ENCODE results near the gene ZFYVE28.

DNA sequence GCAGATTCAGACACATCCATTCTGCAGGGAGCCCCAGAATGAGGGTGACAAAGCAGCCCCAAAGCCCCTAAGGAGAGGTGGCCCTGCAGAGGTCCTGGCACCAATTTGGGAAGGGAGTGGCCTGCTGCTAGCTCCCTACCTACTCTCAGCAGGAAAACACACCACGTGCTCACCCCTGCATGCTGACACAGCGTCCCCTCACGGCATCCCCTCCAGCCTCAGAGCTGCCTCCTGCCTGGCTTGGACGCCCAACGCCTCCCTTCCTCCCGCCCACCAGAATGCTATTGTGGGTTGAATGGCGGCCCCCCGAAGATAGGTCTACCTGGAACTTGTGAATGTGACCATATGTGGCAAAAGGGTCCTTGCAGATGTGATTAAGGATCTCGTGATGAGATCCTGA lies 28.8 kb downstream of the ZFYVE28 start:
- TF ChIP-seq, protein P1, sequence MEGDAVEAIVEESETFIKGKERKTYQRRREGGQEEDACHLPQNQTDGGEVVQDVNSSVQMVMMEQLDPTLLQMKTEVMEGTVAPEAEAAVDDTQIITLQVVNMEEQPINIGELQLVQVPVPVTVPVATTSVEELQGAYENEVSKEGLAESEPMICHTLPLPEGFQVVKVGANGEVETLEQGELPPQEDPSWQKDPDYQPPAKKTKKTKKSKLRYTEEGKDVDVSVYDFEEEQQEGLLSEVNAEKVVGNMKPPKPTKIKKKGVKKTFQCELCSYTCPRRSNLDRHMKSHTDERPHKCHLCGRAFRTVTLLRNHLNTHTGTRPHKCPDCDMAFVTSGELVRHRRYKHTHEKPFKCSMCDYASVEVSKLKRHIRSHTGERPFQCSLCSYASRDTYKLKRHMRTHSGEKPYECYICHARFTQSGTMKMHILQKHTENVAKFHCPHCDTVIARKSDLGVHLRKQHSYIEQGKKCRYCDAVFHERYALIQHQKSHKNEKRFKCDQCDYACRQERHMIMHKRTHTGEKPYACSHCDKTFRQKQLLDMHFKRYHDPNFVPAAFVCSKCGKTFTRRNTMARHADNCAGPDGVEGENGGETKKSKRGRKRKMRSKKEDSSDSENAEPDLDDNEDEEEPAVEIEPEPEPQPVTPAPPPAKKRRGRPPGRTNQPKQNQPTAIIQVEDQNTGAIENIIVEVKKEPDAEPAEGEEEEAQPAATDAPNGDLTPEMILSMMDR (IDR thresholded peaks at IDR 0.05): no peak
- no peak for TF ChIP-seq EZH2 (IDR thresholded peaks at IDR 0.05; ENCODE audit: borderline replicate concordance, insufficient read depth, low read depth, low read length, poor library complexity, severe bottlenecking)

Measured in B cell (primary cell).